Common myeloid progenitor, CD34-positive (primary cell): ENCODE data around the gene UMODL1.
A peak's percentile ranks its signal among the peaks of the same experiment; 100 is the strongest.

Experiments used
- CTCF ChIA-PET: fragments of 350-600 bp; sonication (Branson Sonifier 250); formaldehyde crosslinking; loops from one replicate; lab custom pipeline; 2021; ENCODE audit warnings: antibody characterized with exemption; lab: Charles Lee
- POLR2A ChIA-PET: fragments of 350-600 bp; sonication (Branson Sonifier 250); formaldehyde crosslinking; loops from one replicate; lab custom pipeline; 2021; ENCODE audit warnings: antibody characterized with exemption; lab: Charles Lee
- DNase-seq, 3 donors: peaks; one replicate each; pipeline versions ENCODE4 v3.0.0 to v3.0.0-alpha.2; 2013
- H3K27ac ChIP-seq, 2 experiments: 1 replicate in 1 of 2; 2 replicates in 1 of 2; pipeline ENCODE4 v1.7.0; 2013; ENCODE audit warnings: inconsistent platforms in 2 of 2, low read length in 2 of 2, mild to moderate bottlenecking in 2 of 2, low read depth in 1 of 2, moderate library complexity in 1 of 2; ENCODE audit not compliant: severe bottlenecking in 2 of 2, insufficient read depth in 1 of 2, poor library complexity in 1 of 2
- H3K27me3 ChIP-seq, 5 experiments: replicated peaks in 2 of 5; 1 replicate in 3 of 5; 2 replicates in 2 of 5; pipeline versions ENCODE4 v1.6.1 to v1.7.0; 2013; ENCODE audit warnings: low read length in 4 of 5, mild to moderate bottlenecking in 2 of 5, moderate library complexity in 2 of 5, inconsistent platforms in 1 of 5; ENCODE audit not compliant: insufficient read depth in 5 of 5, control insufficient read depth in 4 of 5
- H3K36me3 ChIP-seq, 4 experiments: 1 replicate in 2 of 4; 2 replicates in 2 of 4; pipeline versions ENCODE4 v1.6.1 to v1.7.0; 2013; ENCODE audit warnings: low read length in 3 of 4, control low read depth in 1 of 4, mild to moderate bottlenecking in 1 of 4; ENCODE audit not compliant: control insufficient read depth in 4 of 4, insufficient read depth in 4 of 4
- H3K4me1 ChIP-seq, 4 experiments: 1 replicate in 3 of 4; 2 replicates in 1 of 4; pipeline versions ENCODE4 v1.6.1 to v1.7.1; 2013; ENCODE audit warnings: low read length in 3 of 4, mild to moderate bottlenecking in 3 of 4, control low read depth in 1 of 4, inconsistent platforms in 1 of 4, moderate library complexity in 1 of 4; ENCODE audit not compliant: control insufficient read depth in 4 of 4, insufficient read depth in 4 of 4; ENCODE audit errors: control extremely low read depth in 1 of 4
- H3K4me3 ChIP-seq, 7 experiments: 1 replicate in 4 of 7; 2 replicates in 3 of 7; pipeline versions ENCODE4 v1.5.1 to v1.7.0; 2013; ENCODE audit warnings: mild to moderate bottlenecking in 7 of 7, low read length in 6 of 7, moderate library complexity in 6 of 7, inconsistent platforms in 2 of 7, low read depth in 2 of 7, control low read depth in 1 of 7; ENCODE audit not compliant: insufficient read depth in 4 of 7, control insufficient read depth in 1 of 7; ENCODE audit errors: extremely low read depth in 1 of 7
- H3K9me3 ChIP-seq, 5 experiments: 1 replicate in 4 of 5; 2 replicates in 1 of 5; pipeline versions ENCODE4 v1.6.1 to v1.7.1; 2013; ENCODE audit warnings: low read length in 4 of 5, mild to moderate bottlenecking in 2 of 5, inconsistent platforms in 1 of 5, low read depth in 1 of 5, moderate library complexity in 1 of 5; ENCODE audit not compliant: control insufficient read depth in 4 of 5, insufficient read depth in 2 of 5; ENCODE audit errors: control extremely low read depth in 1 of 5
- WGBS: methylation state at CpG from one replicate; pipeline ENCODE4 v1.1.5; 2013; ENCODE audit not compliant: insufficient coverage; 5-methylcytosine and 5-hydroxymethylcytosine counted together

The UMODL1 gene

GRCh38 chr21:42145569-42146272 lies 74.6 kb downstream of the UMODL1 start:
- ChIA-PET CTCF (interaction anchor here (0.8 to 5.3 kb wide), 29 partner anchors 10 to 447 kb away, joined by 3 to 53 read pairs (median 5); partner anchors contain the start of gene ABCG1), POLR2A (interaction anchor here (0.8 to 1.1 kb wide), 2 partner anchors 20 to 192 kb away, joined by 3 to 5 read pairs; no protein-coding TSS in a partner anchor)
- 43% methylated on average over 13 of the region's 15 CpGs for WGBS

GRCh38 chr21:42146273-42146805 lies 75.2 kb downstream of the UMODL1 start:
- no peaks in the 10 kb centered on the region for H3K36me3 ChIP-seq
- H3K4me3 ChIP-seq: no peak overlapping the region
- DNase-seq: no peak
- H3K4me1 ChIP-seq: peaks cover 0 to 15% (median 8%) of the 10 kb centered on the region in 4 experiments
- no peak overlapping the region for H3K27ac ChIP-seq
- WGBS: 95% methylated on average over 4 of the region's 10 CpGs
- no peaks in the 10 kb centered on the region for H3K9me3 ChIP-seq
- POLR2A ChIA-PET: no interaction called here
- no peaks in the 10 kb centered on the region for H3K27me3 ChIP-seq
- CTCF ChIA-PET: interaction anchor here (0.8 to 5.3 kb wide), 18 partner anchors 9 to 390 kb away, joined by 3 to 53 read pairs (median 8); partner anchors contain the start of gene ABCG1

More at GRCh38 chr21:42145569-42146272, 74.6 kb downstream of the UMODL1 start:
- Histone ChIP-seq H3K27ac (no peak overlapping the region), H3K27me3 (no peaks in the 10 kb centered on the region), H3K36me3 (no peaks in the 10 kb centered on the region), H3K4me3 (no peak overlapping the region), H3K9me3 (no peaks in the 10 kb centered on the region), H3K4me1 (peaks cover 0 to 15% (median 9%) of the 10 kb centered on the region in 4 experiments)
- DNase-seq: peak; percentile 68 to 86 (median 82)

- POLR2A ChIA-PET: no interaction called here
- peaks cover 0 to 15% (median 8%) of the 10 kb centered on the region in 4 experiments for H3K4me1 ChIP-seq
- H3K9me3 ChIP-seq: no peaks in the 10 kb centered on the region
- no peak overlapping the region for H3K27ac ChIP-seq
- 90% methylated on average over 19 of the region's 19 CpGs for WGBS
- no peaks in the 10 kb centered on the region for H3K36me3 ChIP-seq
- CTCF ChIA-PET: interaction anchor here (1.2 to 5.3 kb wide), 7 partner anchors 11 to 390 kb away, joined by 4 to 53 read pairs (median 11); no protein-coding TSS in a partner anchor
- no peak overlapping the region for H3K4me3 ChIP-seq
- no peaks in the 10 kb centered on the region for H3K27me3 ChIP-seq
- DNase-seq: no peak
Measured at GRCh38 chr21:42146821-42147220, 75.7 kb downstream of the UMODL1 start.

- Histone ChIP-seq H3K27ac (no peak overlapping the region), H3K36me3 (no peaks in the 10 kb centered on the region), H3K4me3 (no peak overlapping the region), H3K27me3 (no peaks in the 10 kb centered on the region), H3K9me3 (no peaks in the 10 kb centered on the region), H3K4me1 (peaks cover 0 to 15% (median 8%) of the 10 kb centered on the region in 4 experiments)
- ChIA-PET CTCF (interaction anchor here (0.9 to 5.3 kb wide), 13 partner anchors 11 to 391 kb away, joined by 3 to 53 read pairs (median 5); no protein-coding TSS in a partner anchor), POLR2A (interaction anchor here (1.1 to 1.5 kb wide), 2 partner anchors 10 to 72 kb away, joined by 3 to 6 read pairs; partner anchors contain the start of gene ABCG1)
- DNase-seq: no peak
- WGBS: 82% methylated on average over 9 of the region's 13 CpGs
Measured at GRCh38 chr21:42147386-42148020, 76.4 kb downstream of the UMODL1 start.

- Histone ChIP-seq H3K4me3 (no peak overlapping the region), H3K36me3 (no peaks in the 10 kb centered on the region), H3K4me1 (peaks cover 0 to 15% (median 8%) of the 10 kb centered on the region in 4 experiments), H3K27ac (no peak overlapping the region), H3K9me3 (no peaks in the 10 kb centered on the region), H3K27me3 (no peaks in the 10 kb centered on the region)
- peak in 2 of 3 donors; percentile 68 to 69 for DNase-seq
- 17% methylated on average over 1 of the region's 2 CpGs for WGBS
- CTCF ChIA-PET: interaction anchor here (0.9 to 5.3 kb wide), 15 partner anchors 10 to 390 kb away, joined by 3 to 53 read pairs (median 5); no protein-coding TSS in a partner anchor
- POLR2A ChIA-PET: interaction anchor here (1.1 to 1.5 kb wide), 2 partner anchors 9 to 71 kb away, joined by 3 to 6 read pairs; partner anchors contain the start of gene ABCG1
Measured at GRCh38 chr21:42148097-42148496, 77.0 kb downstream of the UMODL1 start.

GRCh38 chr21:42148584-42148983 lies 77.5 kb downstream of the UMODL1 start:
- POLR2A ChIA-PET: interaction anchor here (1.1 to 1.5 kb wide), 2 partner anchors 9 to 71 kb away, joined by 3 to 6 read pairs; partner anchors contain the start of gene ABCG1
- DNase-seq: no peak
- H3K4me1 ChIP-seq: peaks cover 0 to 15% (median 8%) of the 10 kb centered on the region in 4 experiments
- no peak overlapping the region for H3K4me3 ChIP-seq
- no peaks in the 10 kb centered on the region for H3K9me3 ChIP-seq
- H3K27ac ChIP-seq: no peak overlapping the region
- H3K27me3 ChIP-seq: no peaks in the 10 kb centered on the region
- WGBS: 95% methylated on average over 3 of the region's 3 CpGs
- CTCF ChIA-PET: interaction anchor here (0.9 to 5.3 kb wide), 13 partner anchors 10 to 390 kb away, joined by 3 to 53 read pairs (median 5); no protein-coding TSS in a partner anchor
- H3K36me3 ChIP-seq: no peaks in the 10 kb centered on the region
